ENCODE results near the gene GDPD4.

GRCh38 chr11:77276271-77276670 lies 25.2 kb downstream of the GDPD4 start:
- TF ChIP-seq CTCF (conservative IDR thresholded peaks at IDR 0.05; ENCODE audit: low read length) (no peak), EZH2phosphoT487 (IDR thresholded peaks at IDR 0.05; ENCODE audit: borderline replicate concordance) (no peak)
